ENCODE measurements around the gene AHNAK. TPM values are rescaled to one million over a fixed set of nuclear protein-coding genes. Genes with fewer than 3 reads are reported as not detected.

The AHNAK gene
- total and polyA plus RNA-seq, 2 of the 8 experiments (the other 6 are each of a cell fraction or from before 2014, with no cell fraction given) = 2.0 to 5.8 TPM

DNA sequence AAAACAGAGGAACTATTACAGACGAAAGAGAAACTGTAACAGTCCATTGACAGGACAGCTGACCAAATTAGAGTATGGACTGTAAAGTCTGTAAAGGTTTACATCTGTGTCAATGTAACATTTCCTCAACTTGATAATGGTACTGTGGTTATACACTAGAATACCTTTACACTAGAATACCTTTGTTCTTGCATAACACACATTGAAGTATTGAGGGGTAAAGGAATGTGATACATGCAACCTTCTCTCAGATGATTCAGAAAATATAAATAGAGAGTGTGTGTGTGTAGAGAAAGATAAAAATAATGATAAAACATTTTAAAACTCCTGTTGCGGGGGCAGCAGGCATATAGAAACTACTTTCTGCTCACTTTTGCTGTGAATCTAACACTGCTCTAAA is 32.6 kb upstream of the AHNAK start:
- no peak for DNase-seq (ENCODE audit: low read depth in 1 of 2, low spot score in 2 of 2)
- Histone ChIP-seq H3K36me3 (ENCODE audit: control insufficient read depth in 2 of 4, insufficient read depth in 4 of 4, low read length in 3 of 4) (peaks cover 2 to 25% (median 18%) of the 10 kb centered on the region in 4 experiments; a peak in 7 of 8 replicates), H4K20me1 (replicated peaks in 1 of 2; ENCODE audit: control insufficient read depth in 1 of 2, insufficient read depth in 2 of 2, low read length in 2 of 2) (peaks cover 0 to 3% of the 10 kb centered on the region in 2 experiments), H3K79me1 (ENCODE audit: low read depth, low read length) (0 out of 2 replicates have a peak, but pooled peaks cover 2% of the 10 kb centered on the region), H3K23me2 (ENCODE audit: low read depth, low read length) (peaks cover 6% of the 10 kb centered on the region), H2BK5ac (ENCODE audit: low read depth, low read length) (no peak overlapping the region), H3K4ac (replicated peaks; ENCODE audit: insufficient read length, low read depth, low read length) (no peak overlapping the region), H3K14ac (ENCODE audit: insufficient read length) (no peak overlapping the region), H4K5ac (ENCODE audit: insufficient read length, low read depth, low read length) (no peak overlapping the region), H3K27ac (ENCODE audit: low read depth, low read length) (no peak overlapping the region), H3K9ac (replicated peaks in 1 of 4; ENCODE audit: extremely low read depth in 1 of 4, low read depth in 3 of 4, low read length in 3 of 4) (no peak overlapping the region), H2BK120ac (replicated peaks; ENCODE audit: low read depth, low read length) (no peak overlapping the region), H2AFZ (ENCODE audit: low read length) (no peak overlapping the region), H3K23ac (ENCODE audit: insufficient read length) (no peak overlapping the region), H2BK20ac (ENCODE audit: low read length) (no peak overlapping the region), H3K27me3 (replicated peaks in 1 of 4; ENCODE audit: control insufficient read depth in 3 of 4, extremely low read depth in 1 of 4, insufficient read depth in 3 of 4, low read length in 3 of 4) (no peaks in the 10 kb centered on the region), H4K91ac (replicated peaks; ENCODE audit: insufficient read length, low read length) (no peak overlapping the region), H2AK5ac (ENCODE audit: low read depth, low read length) (no peak overlapping the region), H3K4me3 (ENCODE audit: extremely low read depth in 1 of 4, insufficient read depth in 2 of 4, low read depth in 3 of 4, low read length in 4 of 4) (no peak overlapping the region), H4K8ac (ENCODE audit: extremely low read depth, insufficient read depth, low read length) (no peak overlapping the region), H3K18ac (ENCODE audit: extremely low read depth, low read length) (no peak overlapping the region), H3K9me3 (ENCODE audit: insufficient read depth in 2 of 2, low read depth in 1 of 2, low read length in 1 of 2) (no peaks in the 10 kb centered on the region), H3K56ac (replicated peaks; ENCODE audit: insufficient read length, low read depth, low read length) (no peak overlapping the region), H3K4me1 (replicated peaks in 1 of 4; ENCODE audit: control insufficient read depth in 3 of 4, insufficient read depth in 4 of 4, low read length in 3 of 4) (peaks cover 0 to 8% (median 4%) of the 10 kb centered on the region in 4 experiments; a peak in 3 of 7 replicates), H3K79me2 (ENCODE audit: control insufficient read depth in 1 of 2, insufficient read depth in 2 of 2, low read length in 2 of 2) (no peaks in the 10 kb centered on the region), H2BK12ac (ENCODE audit: low read depth, low read length) (no peak overlapping the region), H3K4me2 (ENCODE audit: insufficient read depth in 1 of 2, low read depth in 2 of 2, low read length in 2 of 2) (no peak overlapping the region), H2BK15ac (ENCODE audit: low read length) (no peak overlapping the region)
- 86% methylated on average over 2 of the region's 2 CpGs; no CpG with 5 or more reads in 1 of the 2 experiments for WGBS, 2 experiments (ENCODE audit: extremely low coverage in 1 of 2, insufficient coverage in 1 of 2, insufficient read length in 1 of 2, insufficient replicate concordance in 2 of 2, low coverage in 1 of 2, low lambda C conversion rate in 2 of 2, missing lambda C conversion rate in 1 of 2)
- ChIA-PET CTCF (ENCODE audit: partially characterized antibody) (no interaction called here), POLR2A (ENCODE audit: partially characterized antibody) (interaction anchor here (0.6 to 20.7 kb wide), 4 partner anchors 10 to 247 kb away, joined by 3 to 336 read pairs (median 4); partner anchors contain the start of genes C11orf98 and CSKMT)
- no peak for FAIRE-seq
- TF ChIP-seq SRF (IDR thresholded peaks at IDR 0.05; ENCODE audit: low read depth, low read length) (no peak), HDAC6 (IDR thresholded peaks at IDR 0.05; ENCODE audit: low read depth, low read length) (no peak), CHD1 (IDR thresholded peaks at IDR 0.05; ENCODE audit: low read depth, low read length) (no peak), SIN3A (conservative IDR thresholded peaks at IDR 0.05 in 1 of 2, IDR thresholded peaks at IDR 0.05 in 1 of 2; ENCODE audit: low read depth in 1 of 2, low read length in 2 of 2) (no peak), RXRA (IDR thresholded peaks at IDR 0.05; ENCODE audit: insufficient read depth, low read depth, low read length) (no peak), HDAC2 (IDR thresholded peaks at IDR 0.05; ENCODE audit: borderline replicate concordance in 1 of 2, low read depth in 2 of 2, low read length in 2 of 2) (no peak), CTBP2 (IDR thresholded peaks at IDR 0.05; ENCODE audit: borderline replicate concordance, insufficient read depth, insufficient read length, low read length) (no peak), ASH2L (IDR thresholded peaks at IDR 0.05; ENCODE audit: low read length) (no peak), NANOG (IDR thresholded peaks at IDR 0.05; ENCODE audit: insufficient read depth, low read depth, low read length, poor library complexity, severe bottlenecking) (no peak), CEBPB (IDR thresholded peaks at IDR 0.05; ENCODE audit: low read depth, low read length) (no peak), RNF2 (IDR thresholded peaks at IDR 0.05; ENCODE audit: borderline replicate concordance, low read depth, low read length, missing control alignments, poor library complexity, severe bottlenecking) (no peak), POU5F1 (IDR thresholded peaks at IDR 0.05; ENCODE audit: low read depth, low read length) (no peak), TEAD4 (IDR thresholded peaks at IDR 0.05; ENCODE audit: low read depth, low read length) (no peak)
